ENCODE results near the gene ACSBG1.

GRCh38 chr15:78142332-78142731, 92.0 kb downstream of the ACSBG1 start:
- TF ChIP-seq CTCF (conservative IDR thresholded peaks at IDR 0.05): no peak
- TF ChIP-seq EZH2 (IDR thresholded peaks at IDR 0.05; ENCODE audit: low read depth): no peak

Measured in PC-9 (cell line).